HFFc6 (cell line): ENCODE measurements around the gene WFDC2. TPM values are rescaled to one million over a fixed set of nuclear protein-coding genes. Genes with fewer than 3 reads are reported as not detected.

Experiments
- DNase-seq: peaks from one replicate; pipeline ENCODE4 v3.0.0-alpha.2; 2018
- H3K27ac Mint-ChIP-seq: 2 replicates; pipeline ENCODE4 v1.8.0; 2020; ENCODE audit warnings: mild to moderate bottlenecking, mixed read lengths
- H3K27me3 Mint-ChIP-seq: 2 replicates; pipeline ENCODE4 v1.8.0; 2021; ENCODE audit warnings: mild to moderate bottlenecking, moderate library complexity, mixed read lengths; ENCODE audit not compliant: insufficient read depth
- H3K36me3 Mint-ChIP-seq: 2 replicates; pipeline ENCODE4 v1.8.0; 2021; ENCODE audit warnings: low read depth, mixed read lengths
- H3K4me1 Mint-ChIP-seq: 2 replicates; pipeline ENCODE4 v1.8.0; 2020; ENCODE audit warnings: low read depth, mixed read lengths
- H3K4me3 Mint-ChIP-seq: 2 replicates; pipeline ENCODE4 v1.8.0; 2020; ENCODE audit warnings: mild to moderate bottlenecking, moderate library complexity, mixed read lengths
- H3K9me3 Mint-ChIP-seq: 2 replicates; pipeline ENCODE4 v1.8.0; 2020; ENCODE audit warnings: mild to moderate bottlenecking, mixed read lengths
- CTCF ChIP-seq: fragments of 200-600 bp; sonication (generic); IDR thresholded peaks from 2 replicates; pipeline ENCODE4 v1.5.0; 2021; ENCODE audit warnings: antibody characterized with exemption, mild to moderate bottlenecking
- total RNA-seq, 6 experiments: library from RNA; stranded (reverse); fragmentation: NEBNext Ultra II Directional; extraction: Animal tissue kit (Norgen Biotek cat#: 25700); gene quantifications; 2 replicates in 1 of 6; 3 replicates in 5 of 6; pipeline ENCODE4 v1.2.3, GENCODE V29; 2021

Gene WFDC2
- total RNA-seq, 6 experiments from 2014 or later, result 0.97 TPM; not detected in 5

GRCh38 chr20:45427236-45428149 is 42.1 kb upstream of the WFDC2 start:
- no peaks in the 10 kb centered on the region for H3K27me3 Mint-ChIP-seq
- DNase-seq, result no peak
- no peak for TF ChIP-seq CTCF
- no peaks in the 10 kb centered on the region for H3K4me1 Mint-ChIP-seq
- H3K9me3 Mint-ChIP-seq, result no peaks in the 10 kb centered on the region
- H3K36me3 Mint-ChIP-seq, result peaks cover 10% of the 10 kb centered on the region; the same call in 1 of the 2 replicates
- no peak overlapping the region for H3K4me3 Mint-ChIP-seq
- no peak overlapping the region for H3K27ac Mint-ChIP-seq

DNA sequence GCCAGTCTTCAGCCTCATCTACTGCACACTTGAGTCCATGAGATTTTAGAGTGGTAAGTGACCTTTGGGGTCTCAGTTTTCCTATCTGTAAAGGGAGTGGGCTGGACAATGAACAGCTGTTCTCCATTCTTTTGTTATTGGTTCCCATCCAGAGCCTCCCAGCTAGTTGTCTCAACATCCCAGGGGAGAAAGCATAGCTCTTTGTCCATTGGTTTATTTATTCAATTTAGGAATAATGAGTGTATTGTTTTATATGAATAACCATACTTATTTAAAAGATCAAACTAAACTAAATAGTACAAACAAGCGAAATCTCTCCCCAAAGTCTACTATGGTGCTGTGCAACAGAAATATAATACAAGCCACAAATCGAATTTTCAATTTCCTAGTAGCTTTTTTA is 39.9 kb upstream of the WFDC2 start:
- no peak for DNase-seq
- Mint-ChIP-seq H3K36me3 (peaks cover 14% of the 10 kb centered on the region; the same call in 1 of the 2 replicates), H3K4me1 (peaks cover 13% of the 10 kb centered on the region), H3K27ac (no peak overlapping the region), H3K27me3 (no peaks in the 10 kb centered on the region), H3K4me3 (no peak overlapping the region), H3K9me3 (no peaks in the 10 kb centered on the region)
- no peak for TF ChIP-seq CTCF

DNA sequence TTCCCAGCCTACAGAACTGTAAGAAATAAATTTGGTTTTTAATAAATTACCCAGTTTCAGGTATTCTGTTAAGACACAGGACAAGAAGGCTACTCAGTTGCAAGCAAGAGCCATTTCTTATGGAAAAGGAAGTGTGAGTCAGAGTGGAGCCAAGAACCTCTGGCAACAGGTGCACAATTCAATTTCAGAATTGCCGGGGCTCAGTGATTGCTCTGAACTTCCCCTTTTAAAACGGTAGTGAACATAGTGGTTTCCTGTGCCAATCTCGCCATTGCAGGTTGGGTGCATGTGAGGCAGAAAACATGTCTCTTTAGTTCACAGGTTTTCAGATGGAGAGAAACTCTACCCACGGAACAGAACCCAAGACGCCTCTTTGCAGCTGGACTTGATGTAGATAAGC is 37.3 kb upstream of the WFDC2 start:
- H3K27ac Mint-ChIP-seq, result no peak overlapping the region
- 0 out of 2 replicates have a peak, but pooled peaks cover 4% of the 10 kb centered on the region for H3K36me3 Mint-ChIP-seq
- peaks cover 19% of the 10 kb centered on the region for H3K4me1 Mint-ChIP-seq
- no peak for DNase-seq
- H3K27me3 Mint-ChIP-seq, result 0 out of 2 replicates have a peak, but pooled peaks cover 2% of the 10 kb centered on the region
- no peak overlapping the region for H3K4me3 Mint-ChIP-seq
- no peaks in the 10 kb centered on the region for H3K9me3 Mint-ChIP-seq
- no peak for TF ChIP-seq CTCF

GRCh38 chr20:45433316-45433715 is 36.2 kb upstream of the WFDC2 start:
- H3K9me3 Mint-ChIP-seq, result no peaks in the 10 kb centered on the region
- peak; percentile 58 for DNase-seq
- H3K4me3 Mint-ChIP-seq, result no peak overlapping the region

GRCh38 chr20:45433976-45434375 is 35.6 kb upstream of the WFDC2 start:
- H3K27me3 Mint-ChIP-seq, result 0 out of 2 replicates have a peak, but pooled peaks cover 4% of the 10 kb centered on the region
- DNase-seq, result no peak
- peaks cover 19% of the 10 kb centered on the region for H3K4me1 Mint-ChIP-seq
- TF ChIP-seq CTCF, result no peak
- H3K4me3 Mint-ChIP-seq, result no peak overlapping the region
- no peak overlapping the region for H3K27ac Mint-ChIP-seq
- H3K36me3 Mint-ChIP-seq, result 0 out of 2 replicates have a peak, but pooled peaks cover 4% of the 10 kb centered on the region
- no peaks in the 10 kb centered on the region for H3K9me3 Mint-ChIP-seq

More at GRCh38 chr20:45433316-45433715, 36.2 kb upstream of the WFDC2 start:
- Mint-ChIP-seq H3K4me1 (peaks cover 19% of the 10 kb centered on the region), H3K27ac (peak overlapping the region; percentile 36), H3K36me3 (0 out of 2 replicates have a peak, but pooled peaks cover 4% of the 10 kb centered on the region), H3K27me3 (0 out of 2 replicates have a peak, but pooled peaks cover 2% of the 10 kb centered on the region)
- TF ChIP-seq CTCF, result no peak
